ENCODE results near the gene IFIT2.

DNA sequence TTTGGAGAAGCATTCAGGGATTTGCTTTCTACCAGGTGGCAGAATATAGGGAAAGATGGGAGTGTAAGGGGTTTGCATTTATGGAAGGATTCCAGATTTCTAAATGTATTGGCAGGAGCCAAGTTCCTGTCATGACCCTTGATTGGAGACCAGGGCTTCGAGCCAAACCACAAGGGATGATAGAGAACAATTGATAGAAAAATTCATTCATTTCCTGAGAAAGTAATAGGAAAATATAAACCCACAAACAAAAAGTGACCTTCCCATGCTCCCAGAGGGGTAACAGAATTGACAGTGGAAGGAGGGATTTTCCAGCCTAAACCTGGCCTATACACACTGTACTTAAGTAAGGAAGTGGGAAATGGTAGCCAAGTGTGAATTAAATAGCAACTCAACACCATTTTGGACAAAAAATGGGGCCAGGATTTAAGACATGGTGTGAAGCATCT is 22.4 kb upstream of the IFIT2 start:
- TF ChIP-seq, protein P1, sequence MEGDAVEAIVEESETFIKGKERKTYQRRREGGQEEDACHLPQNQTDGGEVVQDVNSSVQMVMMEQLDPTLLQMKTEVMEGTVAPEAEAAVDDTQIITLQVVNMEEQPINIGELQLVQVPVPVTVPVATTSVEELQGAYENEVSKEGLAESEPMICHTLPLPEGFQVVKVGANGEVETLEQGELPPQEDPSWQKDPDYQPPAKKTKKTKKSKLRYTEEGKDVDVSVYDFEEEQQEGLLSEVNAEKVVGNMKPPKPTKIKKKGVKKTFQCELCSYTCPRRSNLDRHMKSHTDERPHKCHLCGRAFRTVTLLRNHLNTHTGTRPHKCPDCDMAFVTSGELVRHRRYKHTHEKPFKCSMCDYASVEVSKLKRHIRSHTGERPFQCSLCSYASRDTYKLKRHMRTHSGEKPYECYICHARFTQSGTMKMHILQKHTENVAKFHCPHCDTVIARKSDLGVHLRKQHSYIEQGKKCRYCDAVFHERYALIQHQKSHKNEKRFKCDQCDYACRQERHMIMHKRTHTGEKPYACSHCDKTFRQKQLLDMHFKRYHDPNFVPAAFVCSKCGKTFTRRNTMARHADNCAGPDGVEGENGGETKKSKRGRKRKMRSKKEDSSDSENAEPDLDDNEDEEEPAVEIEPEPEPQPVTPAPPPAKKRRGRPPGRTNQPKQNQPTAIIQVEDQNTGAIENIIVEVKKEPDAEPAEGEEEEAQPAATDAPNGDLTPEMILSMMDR (IDR thresholded peaks at IDR 0.05), result no peak
- TF ChIP-seq POLR2A (IDR thresholded peaks at IDR 0.05) (no peak), POLR2AphosphoS5 (IDR thresholded peaks at IDR 0.05) (no peak)
